HG03520 (cell line): ENCODE measurements around the gene MECP2.

Experiments used
- ATAC-seq: cut with Tn5 transposase; IDR thresholded peaks from one replicate; pipeline ENCODE4 v1.9.1; 2021; ENCODE audit warnings: mild to moderate bottlenecking, moderate library complexity; ENCODE audit not compliant: unreplicated experiment

Gene MECP2

DNA sequence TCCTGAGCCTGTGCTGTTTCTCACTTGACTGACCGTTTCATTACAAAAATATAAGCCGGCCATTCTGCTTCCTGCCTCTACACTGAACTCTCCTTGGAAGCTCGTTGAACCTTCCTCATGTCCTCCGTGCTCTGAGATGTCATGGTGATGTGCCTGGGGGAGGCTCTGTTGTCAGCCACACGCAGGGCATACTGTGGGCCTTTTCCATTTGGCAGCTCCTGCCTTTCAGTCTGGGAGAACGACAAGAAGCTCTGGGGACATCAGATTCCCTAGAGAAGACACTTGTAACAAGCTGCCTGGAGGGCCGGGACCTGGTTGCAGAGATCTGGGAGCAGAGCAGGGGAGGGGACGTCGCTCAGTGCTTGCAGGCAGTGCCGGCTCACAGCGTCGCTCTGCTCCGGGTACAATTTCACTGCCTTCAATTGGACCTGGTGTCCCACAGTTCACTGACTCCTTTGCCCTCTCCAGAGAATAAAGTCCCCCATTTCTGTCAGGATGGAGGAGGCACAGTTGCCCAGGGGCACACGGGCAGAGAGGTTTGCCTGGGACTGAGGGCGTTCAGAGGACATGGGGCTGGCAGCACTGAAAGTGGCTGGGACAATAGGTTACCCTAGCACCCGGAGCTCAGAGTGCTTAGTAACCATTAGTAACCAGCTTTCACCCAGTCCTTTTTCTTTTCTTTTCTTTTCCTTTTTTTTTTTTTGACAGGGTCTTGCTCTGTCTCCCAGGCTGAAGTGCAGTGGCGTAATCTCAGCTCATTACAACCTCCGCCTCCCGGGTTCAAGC, 19.1 kb upstream of the MECP2 start:
- ATAC-seq = no peak

DNA sequence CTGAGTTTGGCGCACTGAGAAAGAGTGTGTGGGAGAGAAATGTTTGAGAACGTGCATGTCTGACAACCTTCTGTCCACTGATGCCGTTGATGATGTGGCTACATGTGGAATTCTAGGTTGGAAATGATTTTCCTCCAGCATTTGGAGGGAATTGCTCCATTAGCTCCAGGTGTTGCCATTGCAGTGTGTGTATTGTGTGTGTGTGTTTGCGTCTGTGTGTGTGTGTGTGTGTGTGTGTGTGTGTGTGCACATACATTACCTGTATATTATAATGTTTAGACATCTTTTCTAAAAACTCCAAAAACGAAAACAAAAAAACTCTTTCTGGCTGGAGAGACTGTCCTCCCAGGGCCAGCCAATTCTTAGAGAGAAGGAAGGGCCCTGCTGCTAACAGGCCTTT, 18.2 kb upstream of the MECP2 start:
- ATAC-seq = no peak

DNA sequence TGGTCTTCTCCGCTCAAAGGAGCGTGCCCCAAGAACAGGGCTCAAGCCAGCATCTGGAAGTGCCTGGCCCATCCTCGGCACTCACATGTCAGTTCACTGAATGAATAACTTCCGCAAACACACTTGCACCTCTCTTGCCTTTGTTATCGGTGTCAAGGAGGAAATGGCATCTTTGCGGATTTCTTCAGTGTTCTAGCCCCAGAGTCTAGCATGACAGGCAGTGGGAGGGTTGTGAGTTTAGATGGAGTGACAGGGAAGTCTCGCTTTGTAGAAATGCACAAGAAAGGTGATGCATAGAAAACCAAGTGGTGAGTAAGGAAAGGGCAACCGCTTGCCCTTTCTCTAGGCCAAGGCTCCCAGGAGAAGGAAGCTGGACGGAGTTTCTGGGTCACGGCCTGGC, 17.6 kb upstream of the MECP2 start:
- ATAC-seq = no peak

DNA sequence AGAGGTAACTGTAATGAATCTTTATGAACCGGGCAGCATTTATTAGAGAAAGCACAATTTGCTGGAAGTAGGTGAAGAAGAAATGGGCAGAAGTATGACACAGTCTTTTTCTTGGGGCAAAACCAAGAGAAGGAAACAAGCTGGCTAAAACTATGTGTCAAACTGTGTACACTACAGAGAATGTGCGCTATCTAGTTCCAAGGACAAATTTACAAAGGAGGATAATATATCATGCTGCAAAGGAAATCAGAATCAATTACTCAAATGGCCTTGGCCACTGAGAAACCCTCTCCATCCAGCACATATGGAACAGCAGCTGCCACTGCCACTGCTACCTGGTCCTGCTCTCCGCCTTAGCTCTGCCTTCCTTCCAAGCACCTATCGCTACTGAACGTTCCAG, 17.1 kb upstream of the MECP2 start:
- ATAC-seq = no peak

DNA sequence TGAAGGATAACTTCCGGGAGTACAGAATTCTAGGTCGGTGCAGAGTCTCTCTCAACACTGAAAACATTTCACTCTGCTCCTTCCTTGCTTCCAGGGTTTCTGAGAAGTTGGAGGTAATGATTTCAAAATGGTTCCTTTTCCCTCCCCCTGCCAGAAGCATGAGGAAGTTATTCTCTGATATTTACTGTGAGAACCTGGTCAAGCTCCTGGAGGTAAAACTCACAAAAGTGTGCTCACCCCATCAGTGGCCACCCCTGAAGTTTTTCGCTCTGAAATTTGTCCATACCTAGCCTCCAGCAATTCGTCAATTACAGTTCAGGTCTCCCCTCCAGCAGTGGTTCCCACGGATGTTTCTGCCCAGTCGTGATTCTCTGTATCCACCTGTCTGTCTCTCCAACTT, 16.2 kb upstream of the MECP2 start:
- no peak for ATAC-seq

DNA sequence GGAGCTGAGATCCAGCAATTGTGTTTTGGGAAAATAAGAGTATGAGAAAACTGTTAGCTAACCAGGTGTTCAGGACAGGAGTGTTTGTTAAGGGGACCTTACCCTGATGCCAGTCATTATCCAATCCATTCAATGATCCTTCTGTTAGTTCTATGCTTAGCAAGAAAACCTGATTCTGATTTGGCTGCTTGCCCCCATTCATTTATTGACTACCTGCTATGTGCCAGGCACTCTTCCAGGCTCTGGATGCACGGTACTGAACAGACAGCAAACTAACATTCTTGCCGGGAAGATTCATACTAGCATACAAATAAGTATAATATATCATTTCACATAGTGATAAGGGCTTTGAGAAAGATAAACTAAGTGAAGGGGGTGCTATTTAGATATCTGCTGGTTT, 1.0 kb upstream of the MECP2 start:
- ATAC-seq = no peak

DNA sequence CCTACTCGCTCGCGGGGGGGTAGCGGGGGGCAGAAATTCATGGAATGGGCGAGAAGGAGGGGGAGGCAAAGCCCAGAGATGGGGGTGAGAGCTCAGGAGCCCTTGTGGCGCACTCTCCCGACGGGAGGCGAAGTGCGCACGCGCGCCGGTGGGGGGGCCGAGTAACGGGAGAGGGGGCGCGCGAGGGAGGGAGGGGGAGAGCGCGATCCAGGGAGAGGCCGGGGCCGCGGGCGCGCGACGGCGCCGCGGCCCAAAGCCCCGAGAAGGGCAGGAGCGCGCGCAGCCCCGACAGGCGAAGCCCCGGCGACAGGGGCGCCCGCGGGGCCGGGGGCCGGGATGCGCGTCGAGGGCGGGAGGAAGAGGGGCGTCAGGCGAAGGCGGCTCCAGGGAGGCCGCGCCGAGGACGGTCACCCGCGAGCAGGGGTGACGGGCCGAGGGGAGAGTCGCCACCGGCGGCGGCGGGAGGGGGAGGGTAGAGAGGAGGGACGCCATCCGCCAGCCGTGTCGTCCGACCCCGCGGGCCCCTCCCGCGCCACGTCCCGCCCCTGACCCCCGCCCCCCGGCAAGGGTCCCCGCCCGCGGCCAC, 421 bp downstream of the MECP2 start:
- ATAC-seq = peak; percentile 28

DNA sequence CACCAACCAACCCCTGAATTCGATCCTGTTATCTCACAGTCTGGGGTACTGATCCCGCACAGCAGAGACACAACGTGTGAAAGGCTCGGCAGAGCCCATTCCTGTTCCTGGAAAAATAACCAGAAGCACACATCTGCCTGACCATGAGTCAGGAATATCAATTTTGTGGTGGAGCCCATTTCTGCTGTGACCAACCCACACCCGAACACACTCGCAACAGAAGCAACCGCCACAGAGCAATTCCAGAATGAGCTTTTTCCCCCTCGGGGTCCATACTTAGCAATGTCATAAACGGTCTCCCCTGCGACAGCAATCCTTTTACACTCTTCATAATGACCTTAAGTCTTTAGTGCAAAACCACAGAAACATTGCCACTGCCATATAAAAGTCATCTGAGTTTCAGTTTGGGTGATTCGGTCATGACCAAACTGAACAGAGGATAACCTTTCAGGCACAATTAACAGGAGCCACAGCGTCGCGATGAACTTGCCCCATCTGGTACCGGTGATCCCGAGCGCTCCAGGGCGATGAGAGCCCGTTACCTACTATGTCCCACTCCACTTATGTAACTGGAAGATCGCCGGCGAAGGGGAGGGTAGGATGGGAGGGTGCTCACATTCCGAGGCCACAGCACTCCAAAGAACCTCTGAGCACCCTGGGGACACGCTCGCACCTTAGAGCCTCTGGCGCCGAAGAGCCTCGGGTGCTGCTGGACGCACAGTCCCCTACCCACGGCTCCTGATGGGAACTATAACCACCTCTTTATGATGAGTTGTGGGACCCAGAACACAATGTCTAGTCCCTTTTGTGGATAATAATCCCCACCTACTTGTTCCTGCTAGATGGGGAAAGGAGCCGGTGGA, 1.1 kb downstream of the MECP2 start:
- no peak for ATAC-seq

DNA sequence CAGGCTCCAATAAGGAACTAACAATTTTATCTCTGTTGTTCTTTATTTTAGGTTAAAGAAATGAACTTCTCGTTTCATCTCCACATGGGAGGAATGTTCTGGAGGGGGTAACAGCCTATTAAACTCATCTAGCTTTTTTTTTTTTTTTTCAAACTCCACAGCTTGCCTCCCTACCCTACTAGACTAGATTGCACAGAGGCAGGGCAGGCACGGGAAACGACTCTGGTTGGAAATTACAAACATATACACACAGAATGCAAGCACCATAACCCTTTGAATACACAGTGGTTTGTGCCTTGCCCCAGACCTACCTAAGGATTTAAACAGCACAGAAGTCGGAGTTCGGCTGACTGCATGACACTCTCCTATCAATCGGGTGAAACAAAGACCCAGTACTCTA, 2.7 kb downstream of the MECP2 start:
- no peak for ATAC-seq

DNA sequence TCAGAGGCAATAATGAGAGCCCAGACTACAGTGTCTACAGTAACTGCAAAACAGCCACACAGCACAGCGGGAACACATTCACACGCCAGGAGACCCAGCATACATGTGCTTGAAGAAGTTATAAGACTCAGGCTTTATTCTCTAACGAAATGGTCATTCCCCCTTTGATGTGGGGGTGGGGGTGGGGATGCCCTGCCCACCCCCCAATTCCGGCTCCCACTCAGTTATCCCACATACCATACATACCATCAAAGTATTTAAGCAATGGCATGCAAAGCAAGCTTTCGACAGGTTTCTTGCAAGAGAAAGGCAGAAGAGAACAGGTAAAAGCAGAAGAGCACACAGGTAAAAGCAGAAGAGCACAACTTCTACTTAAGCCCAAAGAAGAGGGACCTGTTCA, 3.6 kb downstream of the MECP2 start:
- no peak for ATAC-seq

DNA sequence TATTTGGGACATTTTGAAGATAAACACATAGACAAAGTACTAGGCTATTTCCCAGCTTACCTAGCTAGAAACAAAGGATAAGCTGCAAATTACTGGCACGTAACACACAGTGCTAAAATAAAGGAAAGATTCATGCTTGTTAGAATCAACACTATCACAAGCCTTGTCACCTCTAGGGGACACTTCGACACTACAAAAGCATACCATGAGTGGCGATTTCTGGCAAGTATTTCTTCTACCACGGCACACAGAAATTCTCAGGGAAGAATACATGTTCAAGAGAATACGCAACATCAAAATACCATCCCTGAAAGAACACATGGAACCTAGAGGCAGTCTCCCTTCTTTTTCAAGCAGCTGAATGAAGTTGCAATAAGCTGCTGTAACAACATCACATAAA, 5.1 kb downstream of the MECP2 start:
- ATAC-seq = no peak

DNA sequence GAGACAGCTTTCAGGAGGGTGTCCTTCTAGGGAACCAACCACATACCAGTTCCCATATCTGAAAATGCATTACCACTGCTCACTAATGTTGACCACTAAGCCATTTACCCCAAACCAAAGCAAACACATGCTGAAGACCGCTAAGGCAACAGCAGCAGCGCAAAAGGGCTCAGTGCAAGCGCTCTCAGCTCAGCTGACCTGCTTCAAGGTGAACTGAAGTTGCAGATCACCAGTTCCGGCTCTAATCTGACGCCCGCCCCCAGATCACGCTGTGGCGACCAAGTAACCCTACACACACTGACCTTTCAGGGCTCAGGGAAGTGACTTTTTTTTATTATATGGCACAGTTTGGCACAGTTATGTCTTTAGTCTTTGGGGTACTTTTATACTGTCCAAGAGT, 5.8 kb downstream of the MECP2 start:
- no peak for ATAC-seq

DNA sequence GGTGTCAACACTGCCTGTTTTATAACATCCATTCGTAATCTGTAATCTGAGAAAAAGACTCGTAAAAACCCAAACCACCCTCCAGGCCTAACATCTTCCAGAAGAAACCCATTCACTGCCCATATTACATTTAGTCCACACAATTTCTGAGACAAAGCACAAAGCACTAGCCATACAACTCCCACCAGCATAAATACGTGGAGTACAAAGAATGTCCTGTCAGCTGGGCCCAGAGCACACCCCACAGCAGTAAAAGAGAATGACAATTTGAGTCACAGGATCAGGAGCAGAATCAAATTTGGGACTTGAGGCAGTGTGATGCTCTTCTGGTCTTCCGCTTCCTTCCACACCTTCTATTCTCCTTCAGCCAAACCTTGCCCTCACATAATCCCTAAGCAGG, 6.8 kb downstream of the MECP2 start:
- ATAC-seq = no peak

DNA sequence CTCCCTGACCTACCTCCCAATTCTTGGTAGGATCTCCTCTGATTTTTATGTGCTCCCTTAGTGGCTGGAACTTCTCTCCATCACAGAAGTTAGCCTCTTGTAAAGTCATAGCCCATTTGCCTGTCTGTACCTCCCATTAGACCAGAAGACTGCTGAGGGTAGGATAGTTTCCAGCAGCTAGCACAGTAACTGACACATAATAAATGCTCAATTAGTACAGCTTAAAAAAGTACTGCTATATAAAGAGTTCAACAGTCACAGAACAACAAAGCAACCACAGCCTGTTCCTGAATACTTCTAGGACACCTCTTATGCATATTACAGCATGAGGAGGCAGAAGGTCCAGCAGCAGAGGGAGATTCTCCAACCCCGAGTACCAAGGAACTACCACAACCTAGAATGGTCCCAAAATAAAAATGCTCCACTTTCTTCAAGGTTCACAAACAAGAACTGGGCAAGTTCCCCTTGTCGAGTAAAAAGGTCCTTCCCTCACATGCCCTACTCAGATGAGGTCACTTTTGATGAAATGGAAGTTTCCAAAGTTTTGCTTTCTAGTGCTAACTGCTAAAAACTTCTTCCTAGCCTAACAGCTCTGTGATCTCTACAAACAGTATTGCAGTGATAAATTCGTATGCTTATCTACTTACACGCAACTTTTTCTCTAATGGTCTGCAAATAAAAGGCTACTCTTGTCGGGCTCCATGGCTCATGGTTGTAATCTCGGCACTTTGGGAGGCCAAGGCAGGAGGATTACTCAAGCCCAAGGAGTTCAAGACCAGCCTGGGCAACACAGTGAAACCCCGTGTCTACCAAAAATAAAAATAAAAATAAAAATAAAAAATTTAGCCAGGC, 12.8 kb downstream of the MECP2 start:
- ATAC-seq = no peak

DNA sequence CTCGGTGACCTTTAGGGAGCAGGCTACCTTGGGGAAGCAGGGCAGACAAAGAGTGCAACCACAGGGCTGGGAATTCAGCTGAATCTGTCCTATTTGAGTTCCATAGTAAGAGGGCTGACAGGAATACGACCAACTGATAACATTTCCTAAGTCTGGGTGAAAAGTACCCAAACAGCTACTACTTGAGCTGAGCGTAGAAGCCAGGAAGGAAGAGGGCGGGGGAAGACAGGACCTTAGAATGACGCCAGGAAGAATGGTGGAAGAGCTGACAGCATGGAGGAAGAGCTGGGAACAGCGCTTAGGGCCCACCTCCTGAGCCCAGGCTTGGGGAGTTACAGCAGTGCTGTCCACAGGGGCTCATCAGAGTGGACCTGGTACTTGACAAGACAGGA, 14.4 kb downstream of the MECP2 start:
- no peak for ATAC-seq

DNA sequence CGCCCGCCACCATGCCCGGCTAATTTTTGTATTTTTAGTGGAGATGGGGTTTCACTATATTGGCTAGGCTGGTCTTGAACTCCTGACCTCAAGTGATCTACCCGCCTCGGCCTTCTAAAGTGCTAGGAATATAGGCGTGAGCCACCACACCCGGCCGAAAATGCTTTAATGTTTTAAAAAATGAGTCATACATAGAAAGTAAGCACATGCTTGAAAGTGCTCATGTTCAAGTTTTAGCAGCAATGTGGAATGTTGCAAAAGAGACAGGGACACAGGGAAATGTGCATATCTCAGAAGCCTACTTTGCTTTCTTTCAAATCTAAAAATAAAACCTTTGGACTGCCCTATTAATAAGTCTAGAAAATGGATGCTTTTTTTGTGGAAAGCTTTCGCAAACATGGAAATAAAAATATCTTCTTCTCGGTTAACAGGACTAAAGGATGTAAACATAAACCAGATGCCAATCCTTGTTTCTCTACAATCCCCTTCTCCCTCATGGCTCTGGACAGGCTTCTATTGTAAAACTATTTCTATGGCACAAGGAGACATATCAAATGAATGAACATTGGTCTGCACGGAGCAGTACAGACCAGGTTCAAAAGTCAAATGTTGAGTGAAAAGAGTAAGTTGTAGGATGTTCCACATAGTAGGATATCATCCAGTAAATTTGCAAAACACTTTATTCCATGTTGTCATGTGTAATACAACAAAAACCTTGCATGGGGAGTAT, 15.0 kb downstream of the MECP2 start:
- no peak for ATAC-seq

DNA sequence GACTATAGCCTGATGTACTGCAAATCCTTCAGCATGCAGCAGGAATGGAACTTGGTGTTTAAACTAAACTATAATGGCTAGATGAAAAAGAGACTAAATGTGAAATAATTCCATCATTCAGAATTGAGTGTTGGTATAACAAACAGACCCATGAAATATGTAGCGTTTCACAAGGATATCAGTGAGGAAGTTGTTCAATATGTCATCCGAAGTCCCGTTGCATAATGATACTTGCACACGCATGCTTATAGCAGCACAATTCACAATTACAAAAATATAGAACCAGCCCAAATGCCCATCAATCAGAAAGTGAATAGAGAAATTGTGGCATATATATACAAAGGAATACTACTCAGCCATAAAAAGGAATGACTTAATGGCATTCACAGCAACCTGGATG, 20.4 kb downstream of the MECP2 start:
- ATAC-seq = no peak

DNA sequence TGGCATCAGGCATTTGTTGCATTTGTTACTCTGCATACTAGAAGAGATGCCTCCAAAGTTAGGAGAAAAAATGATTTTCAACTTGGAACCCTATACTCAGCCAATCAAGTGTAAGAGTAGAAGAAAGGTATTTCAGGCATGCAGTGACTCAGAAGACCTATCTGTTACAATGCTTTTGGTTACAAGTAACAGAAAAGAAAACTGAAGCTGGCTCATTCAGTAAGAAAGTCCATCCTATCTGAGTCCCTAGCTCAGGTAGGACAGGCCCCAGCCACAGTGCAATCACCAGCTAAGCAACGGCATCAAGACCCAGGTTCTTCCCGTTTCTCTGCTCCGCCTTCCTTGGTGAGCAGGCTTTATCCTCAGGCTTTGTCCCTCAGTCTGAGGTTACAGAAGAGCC, 23.3 kb downstream of the MECP2 start:
- ATAC-seq = no peak

DNA sequence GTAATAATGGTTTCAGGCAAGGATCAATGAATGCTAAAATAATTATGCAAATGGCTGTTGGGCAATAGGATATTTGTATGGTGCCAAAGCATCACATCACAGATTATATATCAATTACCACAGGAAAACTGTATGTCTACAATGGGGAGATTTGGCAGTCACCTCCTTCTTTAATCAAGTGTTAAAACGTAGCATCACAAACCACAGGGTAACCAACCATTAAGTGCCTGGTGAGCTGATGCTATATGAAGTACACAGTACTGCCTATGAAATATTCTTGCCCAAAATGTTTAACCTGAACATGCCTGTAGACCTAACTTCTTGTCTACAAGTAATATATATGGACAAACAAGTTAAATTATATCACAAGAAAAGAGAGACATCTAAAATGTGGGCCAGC, 25.3 kb downstream of the MECP2 start:
- ATAC-seq = no peak

DNA sequence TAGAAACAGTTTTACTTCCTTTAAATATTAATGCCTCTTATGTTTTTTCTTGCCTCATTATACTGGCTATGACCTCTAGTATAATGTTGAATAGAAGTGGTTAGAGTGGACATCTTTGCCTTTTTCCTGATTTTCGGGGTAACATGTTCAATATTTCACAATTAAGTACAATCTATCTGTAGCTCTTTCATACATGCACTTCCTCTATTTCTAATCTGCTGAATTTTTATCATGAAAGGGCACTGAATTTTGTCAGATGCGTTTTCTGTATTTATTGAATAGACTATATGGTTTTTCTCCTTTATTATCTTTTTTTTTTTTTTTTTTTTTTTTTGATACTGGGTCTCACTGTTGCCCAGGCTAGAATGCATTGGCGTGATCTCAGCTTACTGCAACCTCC, 29.0 kb downstream of the MECP2 start:
- no peak for ATAC-seq
